ENCODE measurements around the gene POLA1.
"Not testable (repeated sequence)": the region's sequence is repeated elsewhere in the genome, so short reads cannot be mapped to it uniquely, and the experiment has no call there.

The POLA1 gene

GRCh38 chrX:24799565-24799964 is 105.8 kb downstream of the POLA1 start:
- no peak for DNase-seq (ENCODE audit: low read depth in 2 of 2)

- DNase-seq (ENCODE audit: low read depth in 2 of 2): no peak
Measured at GRCh38 chrX:24805201-24805600, 111.5 kb downstream of the POLA1 start.

- DNase-seq (ENCODE audit: low read depth in 2 of 2): not testable (repeated sequence)
Measured at GRCh38 chrX:24819807-24820206, 126.1 kb downstream of the POLA1 start.

GRCh38 chrX:24828147-24828546 is 134.4 kb downstream of the POLA1 start:
- DNase-seq (ENCODE audit: low read depth in 2 of 2): no peak

- no peak for DNase-seq (ENCODE audit: low read depth in 2 of 2)
Measured at GRCh38 chrX:24828600-24828999, 134.9 kb downstream of the POLA1 start.

GRCh38 chrX:24833695-24834094 is 140.0 kb downstream of the POLA1 start:
- DNase-seq (ENCODE audit: low read depth in 2 of 2): no peak

- no peak for DNase-seq (ENCODE audit: low read depth in 2 of 2)
Measured at GRCh38 chrX:24837966-24838365, 144.2 kb downstream of the POLA1 start.

- no peak for DNase-seq (ENCODE audit: low read depth in 2 of 2)
Measured at GRCh38 chrX:24838629-24839028, 144.9 kb downstream of the POLA1 start.

GRCh38 chrX:24839331-24839730 is 145.6 kb downstream of the POLA1 start:
- DNase-seq (ENCODE audit: low read depth in 2 of 2): no peak

- DNase-seq (ENCODE audit: low read depth in 2 of 2): no peak
Measured at GRCh38 chrX:24842486-24842885, 148.8 kb downstream of the POLA1 start.

- DNase-seq (ENCODE audit: low read depth in 2 of 2): no peak
Measured at GRCh38 chrX:24846550-24847150, 152.9 kb downstream of the POLA1 start.

- DNase-seq (ENCODE audit: low read depth in 2 of 2): no peak
Measured at GRCh38 chrX:24851289-24851688, 157.6 kb downstream of the POLA1 start.

- no peak for DNase-seq (ENCODE audit: low read depth in 2 of 2)
Measured at GRCh38 chrX:24851780-24852179, 158.1 kb downstream of the POLA1 start.

GRCh38 chrX:24858004-24858746 is 164.5 kb downstream of the POLA1 start:
- no peak for DNase-seq (ENCODE audit: low read depth in 2 of 2)

GRCh38 chrX:24859211-24859841 is 165.6 kb downstream of the POLA1 start:
- DNase-seq (ENCODE audit: low read depth in 2 of 2): no peak

- no peak for DNase-seq (ENCODE audit: low read depth in 2 of 2)
Measured at GRCh38 chrX:24860140-24860539, 166.4 kb downstream of the POLA1 start.

- no peak for DNase-seq (ENCODE audit: low read depth in 2 of 2)
Measured at GRCh38 chrX:24862343-24862742, 168.6 kb downstream of the POLA1 start.

- DNase-seq (ENCODE audit: low read depth in 2 of 2): not testable (repeated sequence)
Measured at GRCh38 chrX:24863779-24864178, 170.1 kb downstream of the POLA1 start.

GRCh38 chrX:24870143-24870542 is 176.4 kb downstream of the POLA1 start:
- no peak for DNase-seq (ENCODE audit: low read depth in 2 of 2)

- no peak for DNase-seq (ENCODE audit: low read depth in 2 of 2)
Measured at GRCh38 chrX:24874604-24875247, 181.0 kb downstream of the POLA1 start.

- DNase-seq (ENCODE audit: low read depth in 2 of 2): no peak
Measured at GRCh38 chrX:24876530-24877287, 183.0 kb downstream of the POLA1 start.

GRCh38 chrX:24877288-24877664 is 183.6 kb downstream of the POLA1 start:
- no peak for DNase-seq (ENCODE audit: low read depth in 2 of 2)

All from stimulated activated CD8-positive, alpha-beta memory T cell treated with anti-CD3 and anti-CD28 coated beads, Interleukin-7, amount 100 ng/mL, for 4 hours (primary cell).